Natural killer cell treated with Interleukin-12 subunit alpha and Interleukin-12 subunit beta and Interleukin-15 and Interleukin-18, amount 100 ng/mL, for 72 hours (primary cell): ENCODE measurements around the gene M1AP. TPM values are rescaled to one million over a fixed set of nuclear protein-coding genes. Genes with fewer than 3 reads are reported as not detected.
"Not testable (repeated sequence)": the region's sequence is repeated elsewhere in the genome, so short reads cannot be mapped to it uniquely, and the experiment has no call there.

ENCODE experiments used
- ATAC-seq, 2 donors: fragments of 150-1000 bp; cut with Tn5 transposase in 1 of 2; sonication (Bioruptor Pico), chemical (Tn5 transposase) in 1 of 2; 2 replicates each; pipeline ENCODE4 v1.10.0; 2021
- DNase-seq: peaks from one replicate; pipeline ENCODE4 v3.0.0; 2022; ENCODE audit warnings: low spot score
- H3K27ac Mint-ChIP-seq, 2 donors: 1 replicate in 1 of 2; 2 replicates in 1 of 2; pipeline ENCODE4 v1.8.0; 2022; ENCODE audit warnings: mixed read lengths in 2 of 2, mild to moderate bottlenecking in 1 of 2, moderate library complexity in 1 of 2
- H3K27me3 Mint-ChIP-seq, 2 donors: 1 replicate in 1 of 2; 2 replicates in 1 of 2; pipeline ENCODE4 v1.8.0; 2022; ENCODE audit warnings: mixed read lengths in 2 of 2
- H3K36me3 Mint-ChIP-seq: one replicate; pipeline ENCODE4 v1.8.0; 2022; ENCODE audit warnings: mixed read lengths
- H3K4me1 Mint-ChIP-seq, 2 donors: 1 replicate in 1 of 2; 2 replicates in 1 of 2; pipeline ENCODE4 v1.8.0; 2022; ENCODE audit warnings: low read depth in 2 of 2, mixed read lengths in 2 of 2, mild to moderate bottlenecking in 1 of 2
- H3K4me3 Mint-ChIP-seq: one replicate; pipeline ENCODE4 v1.8.0; 2022; ENCODE audit warnings: mixed read lengths
- H3K9me3 Mint-ChIP-seq: 2 replicates; pipeline ENCODE4 v1.8.0; 2022; ENCODE audit warnings: mixed read lengths
- total RNA-seq, 2 donors: library from RNA; stranded (reverse); gene quantifications; one replicate each; pipeline ENCODE4 v1.2.3, GENCODE V29; 2022

The M1AP gene
- total RNA-seq, 2 donors from 2014 or later: not detected

GRCh38 chr2:74632939-74633312, 15.2 kb downstream of the M1AP start:
- Mint-ChIP-seq H3K9me3 (no peaks in the 10 kb centered on the region), H3K36me3 (no peaks in the 10 kb centered on the region)
- ATAC-seq: no peak

GRCh38 chr2:74632209-74632938, 15.8 kb downstream of the M1AP start:
- no peak for DNase-seq
- H3K4me1 Mint-ChIP-seq: no peaks in the 10 kb centered on the region
- peaks cover 25 to 31% of the 10 kb centered on the region in 2 donors for H3K27me3 Mint-ChIP-seq
- H3K9me3 Mint-ChIP-seq: no peaks in the 10 kb centered on the region
- ATAC-seq: no peak
- H3K36me3 Mint-ChIP-seq: no peaks in the 10 kb centered on the region
- H3K27ac Mint-ChIP-seq: no peak overlapping the region
- no peak overlapping the region for H3K4me3 Mint-ChIP-seq

More at GRCh38 chr2:74632939-74633312, 15.2 kb downstream of the M1AP start:
- Mint-ChIP-seq H3K4me1 (no peaks in the 10 kb centered on the region), H3K27ac (no peak overlapping the region), H3K4me3 (no peak overlapping the region), H3K27me3 (peaks cover 25 to 33% of the 10 kb centered on the region in 2 donors)
- DNase-seq: no peak

GRCh38 chr2:74630454-74630853, 17.7 kb downstream of the M1AP start:
- peaks cover 10 to 11% of the 10 kb centered on the region in 2 donors for H3K27me3 Mint-ChIP-seq
- H3K4me1 Mint-ChIP-seq, DNase-seq, ATAC-seq, H3K36me3 Mint-ChIP-seq, H3K27ac Mint-ChIP-seq, H3K9me3 Mint-ChIP-seq, H3K4me3 Mint-ChIP-seq: not testable (repeated sequence)

- peaks cover 4 to 7% of the 10 kb centered on the region in 2 donors for H3K27me3 Mint-ChIP-seq
- H3K9me3 Mint-ChIP-seq: no peaks in the 10 kb centered on the region
- H3K4me3 Mint-ChIP-seq: no peak overlapping the region
- H3K4me1 Mint-ChIP-seq: no peaks in the 10 kb centered on the region
- ATAC-seq (no peak), DNase-seq (no peak)
- H3K27ac Mint-ChIP-seq: no peak overlapping the region
- no peaks in the 10 kb centered on the region for H3K36me3 Mint-ChIP-seq
Observed at GRCh38 chr2:74628538-74629105, 19.5 kb downstream of the M1AP start.

- Mint-ChIP-seq H3K4me3 (no peak overlapping the region), H3K27me3 (peaks cover 6 to 7% of the 10 kb centered on the region in 2 donors), H3K4me1 (no peaks in the 10 kb centered on the region), H3K9me3 (no peaks in the 10 kb centered on the region), H3K27ac (no peak overlapping the region), H3K36me3 (no peaks in the 10 kb centered on the region)
- DNase-seq: no peak
- no peak for ATAC-seq
Observed at GRCh38 chr2:74625658-74626425, 22.3 kb downstream of the M1AP start.

GRCh38 chr2:74620671-74621070, 27.5 kb downstream of the M1AP start:
- Mint-ChIP-seq H3K9me3 (no peaks in the 10 kb centered on the region), H3K27me3 (peaks cover 12 to 23% of the 10 kb centered on the region in 2 donors), H3K4me3 (no peak overlapping the region), H3K4me1 (no peaks in the 10 kb centered on the region), H3K27ac (no peak overlapping the region), H3K36me3 (no peaks in the 10 kb centered on the region)
- ATAC-seq (no peak), DNase-seq (no peak)

GRCh38 chr2:74619651-74620297, 28.4 kb downstream of the M1AP start:
- Mint-ChIP-seq H3K4me1 (no peaks in the 10 kb centered on the region), H3K4me3 (no peak overlapping the region), H3K9me3 (no peaks in the 10 kb centered on the region), H3K36me3 (no peaks in the 10 kb centered on the region), H3K27me3 (peaks cover 16 to 30% of the 10 kb centered on the region in 2 donors), H3K27ac (no peak overlapping the region)
- no peak for ATAC-seq
- DNase-seq: no peak

GRCh38 chr2:74618410-74619083, 29.6 kb downstream of the M1AP start:
- Mint-ChIP-seq H3K27me3 (peaks cover 22 to 42% of the 10 kb centered on the region in 2 donors), H3K4me1 (no peaks in the 10 kb centered on the region), H3K4me3 (no peak overlapping the region), H3K36me3 (no peaks in the 10 kb centered on the region), H3K9me3 (no peaks in the 10 kb centered on the region), H3K27ac (no peak overlapping the region)
- ATAC-seq (no peak), DNase-seq (no peak)

GRCh38 chr2:74617122-74617521, 31.0 kb downstream of the M1AP start:
- Mint-ChIP-seq H3K4me1 (no peaks in the 10 kb centered on the region), H3K36me3 (no peaks in the 10 kb centered on the region), H3K27ac (no peak overlapping the region), H3K27me3 (peaks cover 27 to 54% of the 10 kb centered on the region in 2 donors), H3K4me3 (no peak overlapping the region), H3K9me3 (no peaks in the 10 kb centered on the region)
- DNase-seq (no peak), ATAC-seq (no peak)

GRCh38 chr2:74606927-74607326, 41.2 kb downstream of the M1AP start:
- no peak overlapping the region for H3K27ac Mint-ChIP-seq
- H3K4me1 Mint-ChIP-seq: peaks cover 12 to 15% of the 10 kb centered on the region in 2 donors
- no peak for DNase-seq
- no peaks in the 10 kb centered on the region for H3K9me3 Mint-ChIP-seq
- no peak overlapping the region for H3K4me3 Mint-ChIP-seq
- no peaks in the 10 kb centered on the region for H3K36me3 Mint-ChIP-seq
- no peak for ATAC-seq
- peaks cover 28 to 42% of the 10 kb centered on the region in 2 donors for H3K27me3 Mint-ChIP-seq

- peaks cover 12 to 15% of the 10 kb centered on the region in 2 donors for H3K4me1 Mint-ChIP-seq
- peak overlapping the region; percentile 1 to 59 for H3K27ac Mint-ChIP-seq
Observed at GRCh38 chr2:74603282-74604000, 44.7 kb downstream of the M1AP start.

GRCh38 chr2:74602586-74603281, 45.4 kb downstream of the M1AP start:
- DNase-seq (no peak), ATAC-seq (peak; percentile 69 to 84)
- Mint-ChIP-seq H3K27ac (peak overlapping the region; percentile 1 to 59), H3K27me3 (peaks cover 16 to 25% of the 10 kb centered on the region in 2 donors), H3K4me1 (peaks cover 12 to 15% of the 10 kb centered on the region in 2 donors), H3K4me3 (peak overlapping the region; percentile 58), H3K36me3 (no peaks in the 10 kb centered on the region), H3K9me3 (no peaks in the 10 kb centered on the region)

More at GRCh38 chr2:74603282-74604000, 44.7 kb downstream of the M1AP start:
- ATAC-seq (peak; percentile 74 to 76), DNase-seq (no peak)
- Mint-ChIP-seq H3K36me3 (no peaks in the 10 kb centered on the region), H3K27me3 (peaks cover 22 to 25% of the 10 kb centered on the region in 2 donors), H3K4me3 (peak overlapping the region; percentile 58), H3K9me3 (no peaks in the 10 kb centered on the region)
